OCI-LY1 (cell line): Measurements from ENCODE around the gene SPECC1L.

Source experiments
- EZH2 ChIP-seq: fragments of 200-600 bp; sonication (generic), shearing (Covaris generic); IDR thresholded peaks from 2 replicates; pipeline ENCODE4 v1.8.0; 2017; ENCODE audit warnings: borderline replicate concordance, mixed run types, mild to moderate bottlenecking, antibody characterized with exemption, low read length, moderate library complexity, mixed read lengths
- TF ChIP-seq, protein P1 (sequence below): fragments of 200-600 bp; sonication (generic), shearing (Covaris generic); IDR thresholded peaks from 2 replicates; pipeline ENCODE4 v1.5.1; 2017; ENCODE audit warnings: mild to moderate bottlenecking, antibody characterized with exemption, low read length, moderate library complexity, mixed read lengths

GRCh38 chr22:24460418-24461089 is 189.9 kb downstream of the SPECC1L start:
- TF ChIP-seq, protein P1, sequence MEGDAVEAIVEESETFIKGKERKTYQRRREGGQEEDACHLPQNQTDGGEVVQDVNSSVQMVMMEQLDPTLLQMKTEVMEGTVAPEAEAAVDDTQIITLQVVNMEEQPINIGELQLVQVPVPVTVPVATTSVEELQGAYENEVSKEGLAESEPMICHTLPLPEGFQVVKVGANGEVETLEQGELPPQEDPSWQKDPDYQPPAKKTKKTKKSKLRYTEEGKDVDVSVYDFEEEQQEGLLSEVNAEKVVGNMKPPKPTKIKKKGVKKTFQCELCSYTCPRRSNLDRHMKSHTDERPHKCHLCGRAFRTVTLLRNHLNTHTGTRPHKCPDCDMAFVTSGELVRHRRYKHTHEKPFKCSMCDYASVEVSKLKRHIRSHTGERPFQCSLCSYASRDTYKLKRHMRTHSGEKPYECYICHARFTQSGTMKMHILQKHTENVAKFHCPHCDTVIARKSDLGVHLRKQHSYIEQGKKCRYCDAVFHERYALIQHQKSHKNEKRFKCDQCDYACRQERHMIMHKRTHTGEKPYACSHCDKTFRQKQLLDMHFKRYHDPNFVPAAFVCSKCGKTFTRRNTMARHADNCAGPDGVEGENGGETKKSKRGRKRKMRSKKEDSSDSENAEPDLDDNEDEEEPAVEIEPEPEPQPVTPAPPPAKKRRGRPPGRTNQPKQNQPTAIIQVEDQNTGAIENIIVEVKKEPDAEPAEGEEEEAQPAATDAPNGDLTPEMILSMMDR: no peak; the same call in 1 of the 2 replicates
- TF ChIP-seq EZH2: no peak
